GM18505 (cell line): ENCODE data around the gene MYH7B.

Source experiments
- ATAC-seq: cut with Tn5 transposase; IDR thresholded peaks from one replicate; pipeline ENCODE4 v1.9.1; 2021; ENCODE audit not compliant: unreplicated experiment
- POLR2A ChIP-seq: IDR thresholded peaks from 4 replicates; pipeline ENCODE4 v1.6.1; 2011; ENCODE audit warnings: borderline replicate concordance; ENCODE audit not compliant: insufficient read depth, insufficient read length; ENCODE audit errors: extremely low read depth

Gene MYH7B

GRCh38 chr20:34927736-34928135, 27.9 kb upstream of the MYH7B start:
- TF ChIP-seq POLR2A, result no peak
- no peak for ATAC-seq

DNA sequence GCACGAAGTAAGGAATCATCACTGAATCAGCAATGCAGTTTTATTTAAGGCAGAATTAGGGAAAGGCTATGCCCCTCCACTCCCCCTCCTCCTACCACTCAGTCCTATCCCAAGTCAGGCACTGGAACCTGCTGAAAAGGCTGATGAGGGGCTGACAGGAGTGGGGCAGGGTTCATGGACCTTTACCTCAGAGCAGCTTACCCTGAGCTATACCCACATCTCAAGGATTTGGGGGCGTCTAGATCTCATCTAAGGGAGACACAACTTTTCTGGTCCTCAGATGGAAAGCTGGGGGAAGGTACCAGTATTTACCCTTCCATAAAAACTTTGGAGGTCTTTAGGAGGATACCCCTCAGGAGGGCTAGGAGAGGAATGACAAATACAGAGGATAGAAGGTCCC, 27.3 kb upstream of the MYH7B start:
- ATAC-seq, result no peak
- TF ChIP-seq POLR2A, result no peak

GRCh38 chr20:34931771-34932170, 23.9 kb upstream of the MYH7B start:
- TF ChIP-seq POLR2A, result no peak
- no peak for ATAC-seq

GRCh38 chr20:34938466-34939163, 17.1 kb upstream of the MYH7B start:
- TF ChIP-seq POLR2A, result no peak
- ATAC-seq, result no peak

- ATAC-seq, result no peak
Measured at GRCh38 chr20:34940081-34940481, 15.6 kb upstream of the MYH7B start.

GRCh38 chr20:34941226-34941625, 14.4 kb upstream of the MYH7B start:
- TF ChIP-seq POLR2A, result no peak
- no peak for ATAC-seq

More at GRCh38 chr20:34940081-34940481, 15.6 kb upstream of the MYH7B start:
- TF ChIP-seq POLR2A, result no peak

DNA sequence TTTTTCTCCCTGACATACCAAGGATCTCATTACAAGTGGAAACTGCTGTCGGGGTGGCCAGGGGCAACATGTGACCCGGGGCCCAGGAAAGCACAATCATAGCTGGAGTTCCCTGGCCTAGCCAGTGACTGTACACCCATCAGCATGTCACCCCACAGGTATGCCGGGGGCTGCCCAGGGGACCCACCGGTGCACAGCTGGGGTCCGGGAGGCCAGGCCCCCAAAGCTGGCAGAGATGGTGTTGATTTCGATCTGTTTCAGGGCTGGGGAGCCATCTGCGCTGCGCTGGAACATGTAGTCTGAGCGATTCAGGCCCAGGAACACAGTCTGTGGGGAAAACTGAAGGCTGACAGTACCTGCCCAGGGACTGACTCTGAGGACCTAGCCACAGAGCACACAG, 13.4 kb upstream of the MYH7B start:
- ATAC-seq, result no peak
- TF ChIP-seq POLR2A, result no peak

DNA sequence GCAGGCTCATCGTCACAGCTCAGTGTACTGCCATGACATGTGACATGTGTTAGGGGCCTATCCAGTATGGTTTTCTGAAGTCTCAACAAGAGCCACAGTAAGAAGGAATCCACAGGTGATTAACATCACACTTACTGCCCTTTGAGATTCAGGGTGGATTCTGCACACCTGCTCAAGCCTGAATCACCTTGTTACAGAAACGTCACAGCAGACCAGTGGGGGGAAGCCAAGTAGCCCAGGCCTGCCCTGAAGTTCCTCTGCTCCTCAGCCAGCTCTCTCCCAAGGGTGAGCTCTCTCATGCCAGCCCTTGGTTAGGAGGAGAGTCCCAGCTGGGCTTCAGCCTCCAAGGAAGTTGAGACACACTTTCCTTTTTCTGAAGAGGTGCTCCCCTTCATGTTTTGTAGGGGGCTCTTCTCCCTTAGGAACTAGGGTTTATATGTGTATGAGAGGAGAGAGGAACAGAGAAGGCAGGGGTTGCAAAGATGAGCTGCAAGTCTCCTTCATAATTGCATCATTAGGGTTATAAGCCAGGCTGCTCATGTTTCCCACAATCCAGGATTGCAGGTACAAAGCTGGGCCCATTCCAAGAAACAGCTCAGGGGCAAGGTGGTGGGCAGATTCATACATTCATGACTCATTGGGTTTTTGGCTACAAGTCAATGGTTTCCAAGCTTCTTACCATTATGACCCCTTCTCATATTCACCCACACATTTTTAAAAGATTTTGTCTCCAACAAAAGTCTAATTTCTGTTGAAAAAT, 11.7 kb upstream of the MYH7B start:
- ATAC-seq, result no peak
- no peak for TF ChIP-seq POLR2A

DNA sequence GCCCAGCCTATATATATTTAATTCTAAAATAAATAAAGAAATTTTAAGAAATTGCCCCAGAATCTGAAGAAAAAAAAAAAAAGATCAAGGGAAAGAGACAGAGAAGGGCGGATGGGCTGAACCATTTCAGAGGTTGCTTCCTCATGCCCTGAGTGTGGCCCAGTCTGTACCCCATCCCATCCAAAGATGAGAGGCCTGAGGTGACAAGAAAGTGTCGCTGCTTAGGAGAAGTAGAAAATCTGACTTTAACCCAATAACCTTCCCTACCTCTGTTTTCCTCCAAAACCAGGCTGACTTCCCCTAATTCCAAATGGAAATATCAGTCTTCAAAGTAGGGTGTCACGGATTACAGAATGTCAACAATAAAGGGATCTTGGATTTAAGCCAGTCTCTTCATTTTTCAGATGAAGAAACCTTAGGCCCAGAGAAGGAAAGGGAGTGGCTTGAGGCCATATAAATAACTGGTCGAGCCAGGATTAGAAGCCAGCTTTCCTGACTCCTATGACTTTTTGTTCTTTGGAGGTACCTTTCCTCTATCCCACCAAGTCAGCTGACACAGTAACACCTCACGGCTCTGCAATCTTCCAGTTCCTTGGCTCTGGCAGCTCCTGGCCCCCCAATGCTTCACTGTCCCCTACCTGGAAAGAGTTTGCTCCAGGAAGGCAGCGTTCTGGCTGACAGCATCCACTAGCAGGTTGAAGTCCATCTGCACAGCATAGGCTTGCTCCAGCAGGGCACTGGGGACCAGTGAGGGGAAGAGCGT, 10.2 kb upstream of the MYH7B start:
- TF ChIP-seq POLR2A, result no peak
- ATAC-seq, result no peak

GRCh38 chr20:34946661-34947060, 9.0 kb upstream of the MYH7B start:
- no peak for ATAC-seq
- no peak for TF ChIP-seq POLR2A

DNA sequence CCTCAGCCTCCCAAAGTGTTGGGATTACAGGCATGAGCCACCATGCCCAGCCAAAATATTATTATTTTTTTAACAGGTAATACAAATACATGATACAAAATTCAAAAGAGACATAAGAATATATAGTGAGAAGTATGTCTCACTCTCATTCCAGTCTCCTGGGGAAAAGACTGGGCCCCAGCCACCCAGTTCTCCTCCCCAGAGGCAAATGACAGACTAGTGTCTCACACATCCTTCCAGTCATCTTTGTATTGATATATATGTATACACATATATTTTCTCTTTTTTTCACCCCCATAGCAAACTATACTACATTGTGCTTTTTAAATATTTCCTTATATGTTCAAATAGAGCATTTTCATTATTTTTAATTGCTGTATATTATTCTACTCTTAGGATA, 8.3 kb upstream of the MYH7B start:
- no peak for ATAC-seq
- no peak for TF ChIP-seq POLR2A

DNA sequence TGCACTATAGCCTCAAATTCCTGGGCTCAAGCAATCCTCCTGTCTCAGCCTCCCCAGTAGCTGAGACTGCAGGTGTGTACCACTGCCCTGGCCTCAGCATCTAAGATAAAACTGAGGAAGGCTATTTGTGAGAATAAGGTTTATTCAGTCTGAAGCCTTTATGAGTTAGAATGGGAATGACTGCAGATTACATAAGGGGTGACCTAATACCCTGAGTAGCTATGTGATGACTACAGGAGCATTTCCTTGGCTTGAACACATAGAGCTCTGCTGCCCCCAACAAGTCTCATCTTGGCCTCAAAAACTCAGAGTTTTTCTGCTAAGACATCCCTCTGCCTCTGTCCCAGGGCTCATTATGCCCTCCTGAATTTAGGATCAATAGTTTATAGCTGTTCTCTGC, 7.6 kb upstream of the MYH7B start:
- TF ChIP-seq POLR2A, result no peak
- ATAC-seq, result no peak

DNA sequence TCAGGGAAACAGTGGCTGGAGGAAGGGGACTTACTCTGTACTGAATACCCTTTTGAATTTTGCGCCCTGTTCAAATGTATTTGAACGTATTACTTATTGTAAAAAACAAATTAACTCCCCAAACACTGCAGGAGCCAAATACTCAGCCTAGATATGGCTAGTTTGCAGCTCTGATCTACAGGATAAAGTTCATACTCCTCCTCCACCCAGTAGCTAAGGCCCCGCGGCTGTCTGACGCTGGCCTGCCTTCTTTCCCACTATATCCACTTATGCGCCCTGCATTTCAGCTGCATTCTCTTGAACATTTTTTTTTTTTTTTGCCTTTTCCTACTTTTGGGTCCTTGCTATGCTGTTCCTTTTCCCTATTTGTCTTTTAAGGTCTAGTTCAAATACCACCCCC, 6.5 kb upstream of the MYH7B start:
- no peak for ATAC-seq
- TF ChIP-seq POLR2A, result no peak
